ENCODE measurements around the gene GALNT4. TPM values are rescaled to one million over a fixed set of nuclear protein-coding genes. Genes with fewer than 3 reads are reported as not detected.

Gene GALNT4
- total and polyA plus RNA-seq, 2 donors (not counting 1 experiment from before 2014, with no cell fraction given): 9.1 to 16.0 TPM

DNA sequence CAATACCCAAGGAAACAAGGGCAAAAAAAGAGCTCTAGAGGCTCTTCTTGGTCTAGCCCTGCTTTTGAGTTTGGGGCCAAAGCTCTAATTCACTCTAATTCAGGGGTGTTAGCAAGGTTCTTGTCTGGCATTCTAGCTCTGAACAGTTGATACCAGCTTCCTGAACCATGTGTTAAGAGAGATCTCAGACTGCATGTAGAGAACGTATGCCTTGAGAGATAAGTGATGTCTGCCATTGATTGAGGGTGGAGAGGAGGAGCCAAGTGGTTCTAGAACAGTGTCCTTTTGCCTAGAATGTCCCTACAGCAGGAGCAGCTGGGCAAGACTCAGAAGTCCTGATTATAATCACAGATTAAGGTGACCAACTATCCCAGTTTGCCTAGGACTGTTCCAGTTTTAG, 19.4 kb upstream of the GALNT4 start:
- Histone ChIP-seq H2AFZ (ENCODE audit: low read length) (no peak overlapping the region), H3K36me3 (ENCODE audit: control insufficient read depth, insufficient read depth, low read length) (no peaks in the 10 kb centered on the region), H3K9ac (ENCODE audit: insufficient read depth, low read length) (no peak overlapping the region), H3K27ac (ENCODE audit: insufficient read depth, low read length) (no peak overlapping the region), H4K20me1 (ENCODE audit: control insufficient read depth, extremely low read depth, insufficient read depth, low read length) (no peaks in the 10 kb centered on the region), H3K4me3 (replicated peaks in 1 of 4; ENCODE audit: control extremely low read depth in 1 of 4, insufficient read depth in 1 of 4, low read depth in 3 of 4, low read length in 4 of 4) (no peak overlapping the region), H3K4me2 (ENCODE audit: extremely low read depth, insufficient read depth, low read length) (no peak overlapping the region), H3K27me3 (ENCODE audit: control insufficient read depth, insufficient read depth, low read length) (no peaks in the 10 kb centered on the region), H3K79me2 (ENCODE audit: control insufficient read depth, insufficient read depth, low read length) (no peaks in the 10 kb centered on the region), H3K9me3 (ENCODE audit: control insufficient read depth, insufficient read depth, low read depth, low read length) (no peaks in the 10 kb centered on the region), H3K4me1 (ENCODE audit: control insufficient read depth, extremely low read depth, insufficient read depth, low read length) (no peaks in the 10 kb centered on the region)
- TF ChIP-seq, protein P1, sequence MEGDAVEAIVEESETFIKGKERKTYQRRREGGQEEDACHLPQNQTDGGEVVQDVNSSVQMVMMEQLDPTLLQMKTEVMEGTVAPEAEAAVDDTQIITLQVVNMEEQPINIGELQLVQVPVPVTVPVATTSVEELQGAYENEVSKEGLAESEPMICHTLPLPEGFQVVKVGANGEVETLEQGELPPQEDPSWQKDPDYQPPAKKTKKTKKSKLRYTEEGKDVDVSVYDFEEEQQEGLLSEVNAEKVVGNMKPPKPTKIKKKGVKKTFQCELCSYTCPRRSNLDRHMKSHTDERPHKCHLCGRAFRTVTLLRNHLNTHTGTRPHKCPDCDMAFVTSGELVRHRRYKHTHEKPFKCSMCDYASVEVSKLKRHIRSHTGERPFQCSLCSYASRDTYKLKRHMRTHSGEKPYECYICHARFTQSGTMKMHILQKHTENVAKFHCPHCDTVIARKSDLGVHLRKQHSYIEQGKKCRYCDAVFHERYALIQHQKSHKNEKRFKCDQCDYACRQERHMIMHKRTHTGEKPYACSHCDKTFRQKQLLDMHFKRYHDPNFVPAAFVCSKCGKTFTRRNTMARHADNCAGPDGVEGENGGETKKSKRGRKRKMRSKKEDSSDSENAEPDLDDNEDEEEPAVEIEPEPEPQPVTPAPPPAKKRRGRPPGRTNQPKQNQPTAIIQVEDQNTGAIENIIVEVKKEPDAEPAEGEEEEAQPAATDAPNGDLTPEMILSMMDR (conservative IDR thresholded peaks at IDR 0.05 in 1 of 2, IDR thresholded peaks at IDR 0.05 in 1 of 2; ENCODE audit: low read depth in 1 of 2, low read length in 2 of 2): no peak
- no peak for TF ChIP-seq EZH2 (IDR thresholded peaks at IDR 0.05; ENCODE audit: low read length, missing control alignments)
- no peak for DNase-seq (ENCODE audit: low read depth in 2 of 2)

DNA sequence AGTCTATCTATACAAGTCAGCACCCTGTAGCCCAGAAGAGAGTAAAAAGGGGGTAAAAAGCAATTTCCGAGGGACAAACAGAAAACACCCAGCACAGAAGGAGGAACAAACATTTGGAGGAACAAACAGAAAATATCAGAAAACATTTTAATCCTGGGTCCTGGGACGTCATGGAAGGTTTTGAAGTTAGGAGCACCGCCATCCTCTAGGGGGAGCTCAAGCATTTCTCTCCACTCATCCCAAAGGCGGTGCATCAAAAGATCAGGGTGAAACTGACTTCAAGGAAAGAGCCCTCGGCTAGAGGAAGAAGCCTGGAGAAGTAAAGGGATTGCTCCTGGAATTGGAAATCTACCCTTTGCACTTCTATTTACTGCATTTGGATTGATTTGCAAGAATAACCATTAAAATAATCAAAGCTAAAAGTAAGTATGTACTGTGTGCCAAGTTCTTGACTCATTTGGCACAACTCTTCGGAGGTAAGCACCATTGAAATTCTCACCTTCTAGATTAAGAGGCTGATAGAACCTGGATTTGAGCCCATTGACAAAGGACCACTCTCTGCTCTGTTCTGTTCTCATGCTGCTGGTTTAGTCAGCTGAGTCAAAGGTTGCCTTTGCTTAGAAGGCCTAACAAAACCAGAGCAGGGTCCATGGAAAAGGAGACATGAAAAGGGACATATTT, 18.5 kb upstream of the GALNT4 start:
- no peak overlapping the region for H3K4me3 ChIP-seq (replicated peaks in 1 of 4; ENCODE audit: control extremely low read depth in 1 of 4, insufficient read depth in 1 of 4, low read depth in 3 of 4, low read length in 4 of 4)
- H3K27me3 ChIP-seq (ENCODE audit: control insufficient read depth, insufficient read depth, low read length): no peaks in the 10 kb centered on the region
- H3K36me3 ChIP-seq (ENCODE audit: control insufficient read depth, insufficient read depth, low read length): no peaks in the 10 kb centered on the region
- peak; percentile 70 to 89 for DNase-seq (ENCODE audit: low read depth in 2 of 2)
- H2AFZ ChIP-seq (ENCODE audit: low read length): no peak overlapping the region
- H3K4me1 ChIP-seq (ENCODE audit: control insufficient read depth, extremely low read depth, insufficient read depth, low read length): no peaks in the 10 kb centered on the region
- TF ChIP-seq EZH2 (IDR thresholded peaks at IDR 0.05; ENCODE audit: low read length, missing control alignments): no peak
- TF ChIP-seq, protein P1 (conservative IDR thresholded peaks at IDR 0.05 in 1 of 2, IDR thresholded peaks at IDR 0.05 in 1 of 2; ENCODE audit: low read depth in 1 of 2, low read length in 2 of 2): peak; percentile 86 to 87
- no peak overlapping the region for H3K4me2 ChIP-seq (ENCODE audit: extremely low read depth, insufficient read depth, low read length)
- H4K20me1 ChIP-seq (ENCODE audit: control insufficient read depth, extremely low read depth, insufficient read depth, low read length): no peaks in the 10 kb centered on the region
- H3K79me2 ChIP-seq (ENCODE audit: control insufficient read depth, insufficient read depth, low read length): no peaks in the 10 kb centered on the region
- H3K27ac ChIP-seq (ENCODE audit: insufficient read depth, low read length): no peak overlapping the region
- H3K9ac ChIP-seq (ENCODE audit: insufficient read depth, low read length): no peak overlapping the region
- no peaks in the 10 kb centered on the region for H3K9me3 ChIP-seq (ENCODE audit: control insufficient read depth, insufficient read depth, low read depth, low read length)

DNA sequence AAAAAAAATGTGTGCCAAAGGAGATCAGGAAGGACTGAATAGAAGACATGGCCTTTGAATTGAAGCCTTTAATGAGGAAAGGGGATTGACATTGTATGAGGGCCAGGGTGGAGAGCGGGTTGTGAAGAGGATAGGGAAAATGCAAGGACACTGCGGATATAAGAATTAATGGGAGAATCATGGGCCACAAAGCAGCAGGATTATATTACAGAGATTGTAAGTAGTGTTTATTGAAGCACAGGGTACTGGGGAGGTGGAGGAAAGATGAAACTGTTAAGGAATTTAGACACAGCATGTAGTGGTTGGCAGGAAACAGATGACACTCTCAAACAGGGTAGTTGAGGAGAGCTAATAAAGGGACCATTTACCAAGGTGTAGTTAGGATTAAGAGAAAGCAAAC, 17.6 kb upstream of the GALNT4 start:
- no peak for TF ChIP-seq EZH2 (IDR thresholded peaks at IDR 0.05; ENCODE audit: low read length, missing control alignments)
- TF ChIP-seq, protein P1 (conservative IDR thresholded peaks at IDR 0.05 in 1 of 2, IDR thresholded peaks at IDR 0.05 in 1 of 2; ENCODE audit: low read depth in 1 of 2, low read length in 2 of 2): no peak
- Histone ChIP-seq H3K9ac (ENCODE audit: insufficient read depth, low read length) (no peak overlapping the region), H3K36me3 (ENCODE audit: control insufficient read depth, insufficient read depth, low read length) (no peaks in the 10 kb centered on the region), H2AFZ (ENCODE audit: low read length) (no peak overlapping the region), H3K9me3 (ENCODE audit: control insufficient read depth, insufficient read depth, low read depth, low read length) (no peaks in the 10 kb centered on the region), H3K4me1 (ENCODE audit: control insufficient read depth, extremely low read depth, insufficient read depth, low read length) (no peaks in the 10 kb centered on the region), H3K79me2 (ENCODE audit: control insufficient read depth, insufficient read depth, low read length) (no peaks in the 10 kb centered on the region), H3K27ac (ENCODE audit: insufficient read depth, low read length) (no peak overlapping the region), H3K27me3 (ENCODE audit: control insufficient read depth, insufficient read depth, low read length) (no peaks in the 10 kb centered on the region), H3K4me3 (replicated peaks in 1 of 4; ENCODE audit: control extremely low read depth in 1 of 4, insufficient read depth in 1 of 4, low read depth in 3 of 4, low read length in 4 of 4) (no peak overlapping the region), H4K20me1 (ENCODE audit: control insufficient read depth, extremely low read depth, insufficient read depth, low read length) (no peaks in the 10 kb centered on the region), H3K4me2 (ENCODE audit: extremely low read depth, insufficient read depth, low read length) (no peak overlapping the region)
- DNase-seq (ENCODE audit: low read depth in 2 of 2): no peak
